Peyer's patch (tissue), 4 donors: ENCODE measurements around the gene PAH.

Source experiments
- CTCF ChIP-seq, 6 experiments: fragments of 450-650 bp in 4 of 6; fragments of 200-600 bp in 2 of 6; sonication (generic) in 1 of 6; IDR thresholded peaks; one replicate each; pipeline ENCODE4 v1.5.1; 2017 to 2019; ENCODE audit warnings: antibody characterized with exemption in 6 of 6, mild to moderate bottlenecking in 3 of 6, moderate library complexity in 1 of 6
- POLR2A ChIP-seq, 2 donors: fragments of 450-650 bp; IDR thresholded peaks; one replicate each; pipeline ENCODE4 v1.5.1; 2017; ENCODE audit warnings: antibody characterized with exemption in 2 of 2, mild to moderate bottlenecking in 2 of 2, moderate library complexity in 2 of 2

DNA sequence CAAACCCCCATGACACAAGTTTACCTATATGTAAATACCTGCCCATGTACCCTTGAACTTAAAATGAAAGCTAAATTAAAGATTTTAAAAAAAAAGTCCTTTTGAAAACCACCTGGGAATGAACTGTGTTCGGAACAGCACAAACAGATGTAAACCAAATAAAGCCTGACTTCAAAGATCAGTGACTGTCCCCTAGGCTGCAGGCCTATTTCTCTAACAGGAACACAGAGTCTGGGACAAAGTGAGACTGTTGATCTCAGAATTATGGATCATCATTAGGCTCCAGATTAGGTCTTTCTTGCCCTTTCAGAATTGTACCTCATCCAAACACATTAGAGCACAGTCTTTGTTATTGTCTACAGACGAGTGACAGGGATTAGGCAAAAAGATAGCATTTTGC lies 54.6 kb downstream of the PAH start:
- TF ChIP-seq CTCF (IDR thresholded peaks at IDR 0.05) (no peak), POLR2A (IDR thresholded peaks at IDR 0.05) (no peak)
